Glomerular visceral epithelial cell (primary cell): ENCODE data around the gene FXYD6.
A peak's percentile ranks its signal among the peaks of the same experiment; 100 is the strongest.
"Not testable (repeated sequence)": the region's sequence is repeated elsewhere in the genome, so short reads cannot be mapped to it uniquely, and the experiment has no call there.

Source experiments
- DNase-seq: peaks from one replicate; pipeline ENCODE4 v3.0.0-alpha.2; 2016; ENCODE audit errors: extremely low spot score

FXYD6 gene, protein sequence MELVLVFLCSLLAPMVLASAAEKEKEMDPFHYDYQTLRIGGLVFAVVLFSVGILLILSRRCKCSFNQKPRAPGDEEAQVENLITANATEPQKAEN

DNA sequence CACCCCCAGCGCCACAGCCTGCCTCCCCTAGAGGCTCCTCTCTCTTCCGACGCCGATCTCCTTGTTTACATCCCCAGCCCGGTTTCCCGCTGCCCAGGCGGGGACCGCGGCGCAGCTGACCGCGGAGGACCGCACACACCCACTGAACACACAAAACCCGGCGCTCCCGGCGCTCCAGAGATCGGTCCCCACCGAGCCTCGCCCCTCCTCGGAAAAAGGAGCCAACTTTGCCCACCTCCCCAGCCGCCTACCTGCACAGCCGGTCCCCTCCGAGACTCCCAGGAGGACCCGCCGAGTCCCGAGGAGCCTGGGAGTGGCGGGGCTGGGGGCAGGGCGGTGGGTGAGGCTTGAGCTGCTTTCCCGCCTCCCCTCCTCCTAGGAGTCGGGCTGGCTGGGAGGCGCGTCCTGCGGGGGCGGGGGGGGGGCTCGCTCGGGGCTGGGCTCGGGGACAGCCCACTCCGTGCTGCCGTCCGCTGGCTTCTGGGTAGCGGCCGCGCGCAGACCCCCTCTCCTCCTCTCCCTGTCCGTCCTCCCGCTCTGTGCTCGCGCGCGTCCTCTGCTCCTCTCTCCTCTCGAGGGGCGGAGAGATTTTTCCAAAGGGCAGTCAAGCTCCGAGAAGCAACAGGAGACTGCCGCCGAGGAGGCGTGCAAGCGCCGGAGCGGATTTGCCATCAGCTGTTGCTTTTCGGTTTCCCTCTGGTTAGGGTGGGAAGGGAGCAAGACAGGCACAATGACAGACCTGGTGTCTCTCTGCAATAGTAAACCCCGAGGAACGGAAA, at the start of gene FXYD6:
Gene FXYD6, minus strand, starts transcription at position 318 of the 779 bp plus-strand sequence. CDS start 33,882 bp downstream, outside the sequence.
- DNase-seq = peak; percentile 7

DNA sequence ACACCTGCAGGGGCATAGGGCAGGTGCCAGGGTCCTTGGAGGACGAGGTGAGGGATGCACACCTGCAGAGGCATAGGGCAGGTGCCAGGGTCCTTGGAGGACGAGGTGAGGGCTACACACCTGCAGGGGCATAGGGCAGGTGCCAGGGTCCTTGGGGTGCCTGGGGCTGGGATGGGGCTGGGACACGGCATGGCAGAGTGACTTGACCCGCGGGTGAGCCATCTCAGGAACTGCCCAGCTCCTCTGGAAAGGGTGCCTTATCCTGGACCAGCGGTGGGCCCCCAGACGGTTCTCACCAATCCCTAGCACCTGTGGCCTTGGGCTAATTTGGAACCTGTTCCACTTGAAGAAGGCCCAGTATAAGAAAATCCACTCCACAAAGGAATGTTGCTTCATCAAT, 49.7 kb upstream of the FXYD6 start:
- not testable (repeated sequence) for DNase-seq

DNA sequence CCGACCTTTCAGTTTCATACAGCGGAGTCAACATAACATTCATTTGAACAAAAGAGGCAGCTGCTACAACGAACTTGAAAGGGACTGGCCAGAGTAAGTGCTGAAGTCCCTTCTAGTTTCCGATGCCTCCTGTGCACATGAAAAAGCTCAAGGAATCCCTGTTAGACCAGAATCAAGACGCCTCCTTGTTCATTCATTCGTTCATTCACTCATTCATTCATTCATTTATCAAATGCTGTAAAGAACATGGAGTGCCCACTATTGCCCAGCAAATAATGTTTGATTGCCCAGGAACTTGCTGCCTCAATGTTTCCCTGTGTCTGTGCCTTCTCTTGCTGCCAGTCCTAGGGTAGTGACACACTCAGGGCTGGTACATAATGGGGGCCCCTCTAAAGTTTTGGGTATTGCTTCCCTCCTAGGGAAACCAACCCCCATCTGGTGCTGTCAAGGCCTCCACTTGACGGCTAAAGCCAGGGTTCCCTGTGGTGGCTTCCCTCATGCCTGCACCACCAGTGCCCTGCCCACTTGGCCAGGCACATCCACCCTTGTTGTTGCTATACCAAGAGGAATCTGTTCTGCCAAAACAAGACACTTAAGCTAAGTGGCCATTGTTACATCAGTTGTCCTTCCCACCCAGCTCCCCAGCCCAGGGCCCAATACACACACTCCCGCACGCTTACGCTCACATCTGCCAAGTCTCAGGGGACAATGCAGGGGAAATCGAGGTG, 48.9 kb upstream of the FXYD6 start:
- no peak for DNase-seq

DNA sequence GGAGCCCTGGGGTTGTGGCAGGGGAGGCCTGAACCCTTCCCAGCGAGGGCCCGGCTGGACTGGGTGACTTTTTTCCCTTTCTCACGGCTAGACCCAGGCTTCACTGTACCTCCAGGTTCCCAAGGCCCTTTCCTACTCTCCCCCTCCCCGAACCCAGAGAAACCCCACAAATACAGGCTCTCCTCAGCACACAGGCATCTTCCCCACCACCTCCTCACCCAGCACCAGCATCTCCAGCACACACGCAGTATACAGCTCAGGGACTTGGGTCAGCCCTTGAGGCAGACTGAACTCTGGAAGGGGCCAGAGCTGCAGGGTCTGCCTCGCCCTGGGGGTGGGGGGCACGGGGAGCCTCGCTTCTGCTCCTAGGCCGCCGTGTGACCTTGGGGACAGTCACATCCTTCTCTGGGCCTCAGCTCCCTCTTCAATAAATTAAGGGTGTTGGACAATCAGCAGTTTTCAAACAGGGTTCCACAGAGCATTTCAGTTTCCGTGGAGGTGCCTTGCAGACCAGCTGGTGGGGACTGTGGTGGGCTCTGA, 48.2 kb upstream of the FXYD6 start:
- DNase-seq = no peak

GRCh38 chr11:117923773-117924172, 47.3 kb upstream of the FXYD6 start:
- DNase-seq = no peak

- DNase-seq = no peak
Observed at GRCh38 chr11:117923275-117923674, 46.8 kb upstream of the FXYD6 start.

DNA sequence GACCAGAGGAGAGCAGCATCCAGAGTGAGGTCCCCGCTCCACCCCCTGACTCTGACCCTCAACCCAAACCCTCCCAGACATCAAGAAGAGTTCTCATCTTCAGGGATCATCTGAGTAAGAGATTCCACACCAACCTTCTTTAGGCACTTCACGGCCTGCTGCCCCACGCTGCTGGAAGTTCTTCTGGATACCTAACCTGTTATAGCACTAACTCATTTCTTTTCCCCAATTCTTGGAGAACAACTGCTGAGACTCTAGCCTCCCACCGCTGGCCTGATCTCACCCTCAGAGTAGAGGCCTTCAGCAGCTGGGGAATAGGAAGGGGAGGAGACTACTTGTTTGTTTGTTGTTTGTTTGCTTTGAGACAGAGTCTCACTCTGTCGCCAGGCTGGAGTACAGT, 45.4 kb upstream of the FXYD6 start:
- DNase-seq = no peak

DNA sequence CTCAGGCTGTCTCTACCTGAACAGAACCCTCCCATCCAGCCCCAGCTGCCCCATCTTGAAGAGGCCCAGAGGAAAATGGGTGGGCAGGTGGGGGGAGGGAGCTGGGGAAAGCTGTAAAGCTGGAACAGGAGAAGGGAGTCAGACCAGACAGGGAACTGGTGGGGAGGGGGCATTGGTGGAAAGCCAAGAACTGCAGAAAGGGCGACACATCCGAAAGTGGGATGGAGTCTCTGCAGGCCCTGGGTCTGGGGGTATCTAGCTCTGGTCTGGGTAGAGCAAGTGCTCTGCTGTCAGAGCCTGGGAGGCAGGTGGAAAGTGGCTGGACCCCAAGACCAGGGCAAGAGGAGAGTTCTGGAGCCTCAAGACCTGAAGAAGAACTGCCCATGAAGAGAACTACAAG, 45.0 kb upstream of the FXYD6 start:
- DNase-seq = no peak

- no peak for DNase-seq
Observed at GRCh38 chr11:117919781-117920221, 43.3 kb upstream of the FXYD6 start.

DNA sequence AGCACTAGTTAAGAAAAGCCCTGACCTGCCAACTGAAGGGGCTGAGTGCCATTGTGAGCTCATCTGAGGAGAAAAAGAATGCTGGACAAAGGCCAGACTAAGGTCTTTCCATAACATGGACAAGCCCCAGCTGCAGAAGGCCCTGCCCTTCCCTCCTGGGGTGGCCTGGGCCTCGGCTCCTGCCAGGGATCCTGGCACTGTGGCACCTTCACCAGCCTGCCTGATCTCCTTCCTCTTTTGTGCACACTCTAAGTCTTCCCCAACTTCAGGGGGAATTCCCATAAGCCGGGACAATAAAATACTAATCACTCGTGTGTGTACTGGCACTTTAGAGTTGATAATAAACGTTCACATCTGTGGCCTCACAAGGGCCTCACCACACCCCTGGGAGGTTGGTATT, 42.9 kb upstream of the FXYD6 start:
- DNase-seq = no peak

DNA sequence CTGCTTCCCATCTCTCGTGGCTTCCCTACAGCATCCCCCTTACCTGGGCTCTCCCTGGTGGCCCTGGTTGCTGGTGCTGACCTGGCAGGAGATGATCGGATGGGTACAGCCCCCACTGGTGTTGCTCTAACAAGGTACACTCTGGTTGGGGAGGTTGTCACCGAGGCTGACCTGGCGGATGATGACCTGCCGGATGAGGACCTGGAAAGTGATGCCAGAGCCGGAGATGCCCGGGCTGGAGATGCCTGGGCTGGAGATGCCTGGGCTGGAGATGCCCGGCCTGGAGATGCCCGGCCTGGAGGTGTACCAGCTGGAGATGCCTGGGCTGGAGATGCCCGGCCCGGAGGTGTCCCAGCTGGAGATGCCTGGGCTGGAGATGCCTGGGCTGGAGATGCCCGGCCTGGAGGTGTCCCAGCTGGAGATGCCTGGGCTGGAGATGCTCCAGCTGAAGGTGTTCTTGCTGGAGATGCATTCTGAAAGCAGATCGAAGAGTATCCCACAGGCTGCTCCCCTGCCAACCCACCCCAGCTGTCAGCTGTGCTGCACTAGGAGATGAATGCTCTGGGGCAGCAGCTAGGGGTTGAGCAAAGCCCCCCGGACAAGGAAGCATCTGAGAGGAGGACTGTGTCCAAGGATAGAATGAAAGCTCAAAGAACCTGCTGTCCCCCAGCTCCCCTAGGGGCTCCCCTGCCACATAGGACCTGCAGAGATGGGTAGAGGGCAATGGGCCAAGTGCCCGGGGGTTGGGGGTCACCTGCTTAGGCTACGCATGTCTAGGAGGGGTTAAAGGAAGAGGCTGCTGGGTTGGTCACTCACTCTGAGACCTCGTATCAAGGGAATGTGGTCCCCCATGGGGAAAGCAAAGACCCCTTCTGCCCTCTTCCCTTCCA, 42.2 kb upstream of the FXYD6 start:
- no peak for DNase-seq

- no peak for DNase-seq
Observed at GRCh38 chr11:117917591-117918151, 41.2 kb upstream of the FXYD6 start.

- DNase-seq = no peak
Observed at GRCh38 chr11:117916956-117917355, 40.5 kb upstream of the FXYD6 start.

GRCh38 chr11:117915672-117916235, 39.3 kb upstream of the FXYD6 start:
- no peak for DNase-seq

DNA sequence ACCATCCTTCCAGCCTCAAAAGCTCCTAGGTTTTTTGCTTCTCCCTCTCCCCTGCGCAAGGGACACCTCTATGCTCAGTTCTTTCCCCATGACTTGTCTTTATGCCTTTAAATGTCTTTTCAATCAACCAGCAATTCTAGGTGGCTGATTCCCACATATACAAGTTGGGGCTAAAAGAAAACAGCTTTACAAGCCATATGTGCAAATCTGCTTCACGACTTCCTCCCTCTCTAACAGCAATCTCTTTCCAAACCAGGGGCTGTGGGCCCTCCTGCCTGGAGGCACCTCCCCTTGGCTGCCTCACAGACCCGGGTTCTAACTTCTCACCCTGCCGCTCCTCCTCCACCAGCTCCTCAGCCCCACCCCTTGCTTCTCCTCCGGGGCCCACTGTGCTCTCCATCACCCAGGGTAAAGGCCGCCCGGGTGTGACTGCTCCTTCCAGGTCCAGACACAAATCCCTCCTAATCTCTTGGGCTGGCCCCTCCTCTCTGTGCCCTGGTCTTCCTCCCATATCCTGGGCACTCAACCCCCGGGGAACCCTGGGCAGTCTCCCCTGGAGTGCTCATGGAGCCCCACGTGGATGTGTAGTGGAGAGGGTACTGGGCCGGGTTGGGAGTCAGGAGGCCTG, 38.6 kb upstream of the FXYD6 start:
- DNase-seq = no peak

DNA sequence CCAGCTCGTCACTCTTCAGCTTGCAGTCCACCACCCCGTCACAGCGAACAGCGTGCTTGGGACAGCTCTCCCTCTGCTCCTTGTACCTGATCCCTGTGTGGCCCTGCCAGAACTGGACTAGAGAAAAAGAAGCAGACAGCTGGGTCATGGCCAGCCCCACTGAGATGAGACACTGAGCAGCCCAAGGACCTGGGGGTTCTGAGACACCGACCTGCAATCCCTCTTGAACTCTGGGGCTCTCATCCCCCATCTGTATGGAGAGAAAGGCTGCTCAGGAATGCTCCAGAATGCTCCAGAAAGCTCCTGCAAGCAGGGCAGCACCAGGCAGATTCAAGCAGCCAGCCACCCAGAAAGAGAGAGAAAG, 37.9 kb upstream of the FXYD6 start:
- no peak for DNase-seq

DNA sequence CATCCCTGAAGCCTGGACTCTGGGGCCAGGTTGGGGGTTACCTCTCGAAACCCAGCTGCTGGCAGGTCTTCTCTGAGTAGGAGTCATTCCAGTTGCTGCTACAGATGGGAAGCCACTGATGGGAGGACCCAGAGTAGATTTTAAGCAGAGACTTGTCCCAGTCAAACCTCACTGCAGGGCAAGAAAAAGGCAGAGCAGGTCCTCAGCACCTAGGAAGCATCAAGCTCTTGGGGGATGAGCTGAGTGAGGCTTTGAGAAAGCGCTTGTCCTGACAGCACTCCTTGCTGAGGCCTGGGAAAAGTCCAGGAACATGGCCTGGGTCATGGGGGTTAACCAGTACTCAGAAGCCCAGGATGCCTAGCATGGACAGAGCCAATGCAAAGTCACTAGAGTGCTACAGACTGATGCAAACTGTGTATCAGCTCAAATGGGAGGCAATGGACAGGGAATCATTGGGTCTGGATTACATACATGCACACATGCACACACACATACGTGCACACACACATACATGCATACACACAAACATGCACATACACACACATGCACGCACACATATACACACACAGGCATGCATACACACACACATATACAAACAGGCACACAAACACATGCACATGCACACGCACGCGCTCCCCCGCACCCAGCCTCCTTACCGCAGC, 37.4 kb upstream of the FXYD6 start:
- DNase-seq = no peak

DNA sequence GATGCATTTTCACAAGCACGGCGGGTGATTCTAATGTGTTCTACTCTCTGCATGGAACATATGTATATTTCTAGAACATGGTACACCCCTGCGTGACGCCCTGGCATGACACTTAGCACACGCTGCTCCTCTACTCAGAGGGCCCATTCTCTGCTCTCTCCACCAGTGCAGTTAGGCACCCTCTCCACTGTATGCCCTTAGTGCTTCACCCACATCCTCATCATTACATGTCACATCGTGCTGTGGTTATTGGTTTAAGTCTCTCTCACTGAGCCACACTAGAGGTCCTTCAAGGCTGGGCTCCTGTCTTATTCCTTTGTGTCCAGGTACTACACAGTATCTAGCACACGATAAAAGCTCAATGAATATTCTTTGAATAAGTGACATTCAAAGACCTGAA, 36.0 kb upstream of the FXYD6 start:
- DNase-seq = no peak

GRCh38 chr11:117911694-117912093, 35.2 kb upstream of the FXYD6 start:
- DNase-seq = no peak
